Mucosa of stomach (tissue), 1 donor: ENCODE data around the gene ITPR1.

ENCODE experiments used
- H3K27me3 ChIP-seq: one replicate; pipeline ENCODE4 v1.7.0; 2013; ENCODE audit warnings: mild to moderate bottlenecking, low read length; ENCODE audit not compliant: control insufficient read depth, insufficient read depth
- H3K36me3 ChIP-seq: one replicate; pipeline ENCODE4 v1.7.0; 2013; ENCODE audit warnings: low read length; ENCODE audit not compliant: control insufficient read depth, insufficient read depth
- H3K4me1 ChIP-seq: one replicate; pipeline ENCODE4 v1.7.0; 2013; ENCODE audit warnings: mild to moderate bottlenecking, low read length; ENCODE audit not compliant: control insufficient read depth, insufficient read depth
- H3K4me3 ChIP-seq: one replicate; pipeline ENCODE4 v1.7.0; 2013; ENCODE audit warnings: low read length
- H3K9ac ChIP-seq: one replicate; pipeline ENCODE4 v1.7.0; 2013; ENCODE audit warnings: mild to moderate bottlenecking, low read length, moderate library complexity
- H3K9me3 ChIP-seq: one replicate; pipeline ENCODE4 v1.7.0; 2013; ENCODE audit warnings: mild to moderate bottlenecking, low read length, moderate library complexity; ENCODE audit not compliant: control insufficient read depth
- donor health status: Pancreatic carcinoma.

The ITPR1 gene

GRCh38 chr3:4680871-4681300 lies 187.7 kb downstream of the ITPR1 start:
- Histone ChIP-seq H3K4me1 (no peaks in the 10 kb centered on the region), H3K4me3 (no peak overlapping the region), H3K27me3 (no peaks in the 10 kb centered on the region), H3K36me3 (no peaks in the 10 kb centered on the region), H3K9me3 (no peaks in the 10 kb centered on the region), H3K9ac (no peak overlapping the region)

DNA sequence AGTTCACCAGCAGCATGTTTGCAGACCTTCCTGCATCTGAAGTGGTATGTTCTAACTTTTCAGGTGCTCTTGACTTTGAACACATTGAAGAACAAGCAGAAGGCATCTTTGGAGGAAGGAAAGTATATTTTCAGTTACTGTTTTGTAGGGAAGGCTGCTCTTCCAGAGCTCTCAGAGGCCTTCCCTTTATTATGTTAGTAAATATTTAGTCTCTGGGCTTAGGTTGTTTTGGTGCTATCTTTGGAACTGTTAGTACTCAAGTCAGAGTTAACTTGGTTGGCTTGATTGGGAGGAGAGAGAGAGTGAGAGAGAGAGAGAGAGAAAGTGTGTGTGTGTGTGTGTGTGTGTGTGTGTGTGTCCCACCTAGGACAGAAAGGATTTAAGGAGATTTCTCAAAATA lies 188.2 kb downstream of the ITPR1 start:
- peaks cover under 1% of the 10 kb centered on the region for H3K4me1 ChIP-seq
- H3K36me3 ChIP-seq: no peaks in the 10 kb centered on the region

GRCh38 chr3:4684117-4684516 lies 191.0 kb downstream of the ITPR1 start:
- H3K36me3 ChIP-seq: no peaks in the 10 kb centered on the region
- H3K4me1 ChIP-seq: peaks cover 15% of the 10 kb centered on the region
- no peak overlapping the region for H3K9ac ChIP-seq
- H3K27me3 ChIP-seq: no peaks in the 10 kb centered on the region
- H3K4me3 ChIP-seq: no peak overlapping the region
- H3K9me3 ChIP-seq: no peaks in the 10 kb centered on the region

More for the DNA sequence above, 188.2 kb downstream of the ITPR1 start:
- H3K9me3 ChIP-seq: no peaks in the 10 kb centered on the region
- H3K27me3 ChIP-seq: no peaks in the 10 kb centered on the region
- no peak overlapping the region for H3K4me3 ChIP-seq
- H3K9ac ChIP-seq: no peak overlapping the region

DNA sequence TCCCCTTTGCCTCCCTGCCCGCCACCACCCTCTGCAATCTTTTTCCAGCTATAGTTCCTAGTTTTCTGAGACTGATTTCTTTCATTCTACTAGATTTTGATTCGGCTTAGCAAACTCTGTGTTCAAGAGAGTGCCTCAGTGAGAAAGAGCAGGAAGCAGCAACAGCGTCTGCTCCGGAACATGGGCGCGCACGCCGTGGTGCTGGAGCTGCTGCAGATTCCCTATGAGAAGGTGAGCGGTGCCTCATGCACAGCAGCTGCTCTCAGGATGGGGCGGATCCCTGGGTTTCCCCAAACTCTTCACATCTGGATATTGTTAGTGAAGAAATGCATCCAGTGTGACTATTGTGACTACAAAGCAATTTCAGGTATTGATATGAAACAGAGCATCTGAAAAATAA lies 191.8 kb downstream of the ITPR1 start:
- peaks cover 15% of the 10 kb centered on the region for H3K4me1 ChIP-seq
- H3K27me3 ChIP-seq: no peaks in the 10 kb centered on the region
- no peak overlapping the region for H3K4me3 ChIP-seq
- H3K36me3 ChIP-seq: no peaks in the 10 kb centered on the region
- H3K9ac ChIP-seq: no peak overlapping the region
- H3K9me3 ChIP-seq: no peaks in the 10 kb centered on the region

- Histone ChIP-seq H3K4me3 (no peak overlapping the region), H3K27me3 (no peaks in the 10 kb centered on the region), H3K9me3 (no peaks in the 10 kb centered on the region), H3K9ac (no peak overlapping the region), H3K4me1 (peaks cover 15% of the 10 kb centered on the region), H3K36me3 (no peaks in the 10 kb centered on the region)
Observed at GRCh38 chr3:4685673-4686345, 192.7 kb downstream of the ITPR1 start.

- Histone ChIP-seq H3K27me3 (no peaks in the 10 kb centered on the region), H3K4me3 (no peak overlapping the region), H3K9ac (peak overlapping the region; percentile 4), H3K9me3 (no peaks in the 10 kb centered on the region), H3K36me3 (no peaks in the 10 kb centered on the region), H3K4me1 (peaks cover 15% of the 10 kb centered on the region)
Observed at GRCh38 chr3:4686619-4687018, 193.5 kb downstream of the ITPR1 start.

DNA sequence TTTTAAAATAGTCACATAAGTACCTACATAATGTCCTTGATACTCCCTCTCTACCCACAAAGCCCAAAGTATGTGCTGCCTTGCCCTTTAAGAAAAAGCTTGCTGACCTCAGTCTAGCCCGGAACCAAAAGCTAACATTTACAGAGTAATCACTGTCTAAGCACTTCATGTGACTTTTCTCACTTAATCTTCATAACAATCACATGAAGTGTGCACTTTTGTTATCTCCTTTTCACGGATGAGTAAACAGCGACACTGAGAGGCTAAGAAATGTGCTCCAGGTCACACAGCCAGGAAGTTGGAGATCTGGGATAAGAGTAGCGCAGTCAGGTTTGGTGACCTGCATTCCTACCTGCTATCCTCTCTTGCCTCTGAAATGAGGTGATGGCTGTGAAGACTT lies 194.0 kb downstream of the ITPR1 start:
- no peaks in the 10 kb centered on the region for H3K36me3 ChIP-seq
- H3K4me1 ChIP-seq: peaks cover 15% of the 10 kb centered on the region

GRCh38 chr3:4687596-4687995 lies 194.4 kb downstream of the ITPR1 start:
- Histone ChIP-seq H3K36me3 (no peaks in the 10 kb centered on the region), H3K27me3 (no peaks in the 10 kb centered on the region)

More for the DNA sequence above, 194.0 kb downstream of the ITPR1 start:
- Histone ChIP-seq H3K4me3 (no peak overlapping the region), H3K9me3 (no peaks in the 10 kb centered on the region), H3K27me3 (no peaks in the 10 kb centered on the region), H3K9ac (no peak overlapping the region)

GRCh38 chr3:4688411-4688810 lies 195.3 kb downstream of the ITPR1 start:
- Histone ChIP-seq H3K27me3 (no peaks in the 10 kb centered on the region), H3K4me1 (peaks cover 15% of the 10 kb centered on the region), H3K36me3 (no peaks in the 10 kb centered on the region), H3K9ac (no peak overlapping the region), H3K4me3 (no peak overlapping the region), H3K9me3 (no peaks in the 10 kb centered on the region)

More at GRCh38 chr3:4687596-4687995, 194.4 kb downstream of the ITPR1 start:
- no peak overlapping the region for H3K9ac ChIP-seq
- H3K4me3 ChIP-seq: no peak overlapping the region
- H3K4me1 ChIP-seq: peaks cover 15% of the 10 kb centered on the region
- no peaks in the 10 kb centered on the region for H3K9me3 ChIP-seq

GRCh38 chr3:4689021-4689420 lies 195.9 kb downstream of the ITPR1 start:
- Histone ChIP-seq H3K27me3 (no peaks in the 10 kb centered on the region), H3K9me3 (no peaks in the 10 kb centered on the region), H3K9ac (no peak overlapping the region), H3K4me3 (no peak overlapping the region), H3K36me3 (no peaks in the 10 kb centered on the region), H3K4me1 (peaks cover 15% of the 10 kb centered on the region)

DNA sequence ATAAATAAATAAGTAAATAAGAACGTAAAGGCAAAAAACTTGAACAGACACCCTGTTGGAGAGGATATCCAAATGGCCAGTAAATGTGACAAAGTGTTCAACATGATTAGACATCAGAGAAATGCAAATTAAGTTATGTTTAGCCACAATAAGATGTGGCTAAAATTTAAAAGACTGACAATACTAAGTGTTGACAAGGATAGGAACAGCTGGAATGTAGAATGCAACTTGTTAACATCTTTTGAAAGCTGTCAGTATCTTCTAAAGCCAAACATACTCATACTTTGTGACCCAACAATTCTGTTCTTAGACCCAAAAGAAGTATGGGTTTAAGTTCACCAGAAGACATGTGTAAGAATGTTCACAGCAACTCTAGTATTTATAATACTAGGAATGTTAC lies 197.1 kb downstream of the ITPR1 start:
- Histone ChIP-seq H3K36me3 (no peaks in the 10 kb centered on the region), H3K9me3 (no peaks in the 10 kb centered on the region), H3K4me1 (peaks cover 15% of the 10 kb centered on the region), H3K27me3 (no peaks in the 10 kb centered on the region), H3K4me3 (no peak overlapping the region), H3K9ac (no peak overlapping the region)

GRCh38 chr3:4693620-4694019 lies 200.5 kb downstream of the ITPR1 start:
- H3K4me3 ChIP-seq: no peak overlapping the region
- H3K36me3 ChIP-seq: no peaks in the 10 kb centered on the region
- H3K4me1 ChIP-seq: no peaks in the 10 kb centered on the region
- H3K9ac ChIP-seq: no peak overlapping the region
- no peaks in the 10 kb centered on the region for H3K27me3 ChIP-seq
- no peaks in the 10 kb centered on the region for H3K9me3 ChIP-seq

DNA sequence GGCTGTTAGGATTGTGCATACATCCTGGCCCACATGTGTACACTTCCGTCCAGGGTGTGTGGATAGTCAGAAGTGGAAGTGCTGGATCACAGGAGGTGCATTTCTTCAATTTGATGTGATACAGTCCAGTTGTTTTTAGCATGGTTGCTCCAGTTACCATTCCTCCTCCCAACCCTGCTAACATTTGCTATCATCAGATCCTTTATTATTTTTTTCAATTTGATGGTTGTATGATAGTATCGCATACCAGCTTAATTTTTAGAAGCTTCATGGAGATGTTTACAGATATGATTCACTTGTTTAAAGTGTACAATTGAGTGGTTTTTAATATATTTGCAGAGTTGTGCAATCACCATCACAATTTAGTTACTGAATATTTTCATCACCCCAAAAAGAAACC lies 202.7 kb downstream of the ITPR1 start:
- Histone ChIP-seq H3K9me3 (no peaks in the 10 kb centered on the region), H3K9ac (no peak overlapping the region), H3K4me1 (no peaks in the 10 kb centered on the region), H3K27me3 (no peaks in the 10 kb centered on the region), H3K4me3 (no peak overlapping the region), H3K36me3 (no peaks in the 10 kb centered on the region)
